ENCODE data around the gene SYNJ2. TPM values are rescaled to one million over a fixed set of nuclear protein-coding genes. Genes with fewer than 3 reads are reported as not detected.

SYNJ2 gene
- total and polyA plus RNA-seq, 11 donors = 7.5 to 27.0 (median 18.2) TPM

DNA sequence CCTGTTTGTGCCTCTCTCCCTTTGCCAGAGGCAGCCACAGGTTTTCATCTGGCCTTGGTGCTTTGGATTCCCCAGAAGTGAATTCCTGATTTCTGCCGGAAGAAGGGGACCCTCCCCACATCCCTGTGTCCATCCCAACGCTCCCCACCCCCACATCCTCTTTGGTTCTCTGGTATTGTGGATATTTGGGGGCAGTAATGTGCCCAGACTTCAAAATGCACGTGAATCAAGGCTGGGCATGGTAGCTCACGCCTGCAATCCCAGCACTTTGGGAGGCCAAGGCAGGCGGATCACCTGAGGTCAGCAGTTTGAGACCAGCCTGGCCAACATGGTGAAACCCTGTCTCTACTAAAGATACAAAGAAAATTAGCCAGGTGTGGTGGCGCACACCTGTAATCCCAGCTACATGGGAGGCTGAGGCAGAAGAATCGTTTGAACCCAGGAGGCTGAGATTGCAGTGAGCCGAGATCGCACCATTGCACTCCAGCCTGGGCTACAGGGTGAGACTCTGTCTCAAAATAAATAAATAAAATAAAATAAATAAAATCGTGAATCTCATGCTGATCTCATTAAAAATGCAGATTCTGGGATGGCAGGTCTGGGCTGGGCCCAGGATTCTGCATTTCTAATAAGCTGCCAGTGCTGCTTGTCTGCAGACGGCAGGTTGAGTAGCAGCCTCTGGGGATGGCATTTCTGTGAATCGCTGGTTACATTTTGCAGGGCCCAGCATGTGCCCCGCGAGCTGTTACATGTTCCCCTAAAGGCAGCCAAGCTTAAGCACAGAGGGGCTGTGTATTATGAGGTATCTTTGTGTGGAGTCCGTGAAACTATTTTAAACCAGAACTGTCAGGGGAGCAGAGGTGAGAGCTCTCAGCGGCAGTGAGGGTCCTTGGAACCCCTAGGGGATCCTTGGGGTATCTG lies 49.0 kb downstream of the SYNJ2 start:
- ATAC-seq = no peak
- Histone ChIP-seq H3K27me3 (no peaks in the 10 kb centered on the region), H3K4me3 (no peak overlapping the region), H3K4me1 (peaks cover 9 to 79% (median 56%) of the 10 kb centered on the region in 12 donors), H3K9me3 (no peaks in the 10 kb centered on the region), H3K27ac (peak overlapping the region in 11 of 12 donors; percentile 5 to 86 (median 72)), H3K36me3 (peaks cover 0 to 26% (median 0%) of the 10 kb centered on the region in 9 donors)
- WGBS, 4 donors = 87 to 89% (median 88%) methylated on average over 14 to 16 of the region's 16 CpGs
- TF ChIP-seq, protein P1, sequence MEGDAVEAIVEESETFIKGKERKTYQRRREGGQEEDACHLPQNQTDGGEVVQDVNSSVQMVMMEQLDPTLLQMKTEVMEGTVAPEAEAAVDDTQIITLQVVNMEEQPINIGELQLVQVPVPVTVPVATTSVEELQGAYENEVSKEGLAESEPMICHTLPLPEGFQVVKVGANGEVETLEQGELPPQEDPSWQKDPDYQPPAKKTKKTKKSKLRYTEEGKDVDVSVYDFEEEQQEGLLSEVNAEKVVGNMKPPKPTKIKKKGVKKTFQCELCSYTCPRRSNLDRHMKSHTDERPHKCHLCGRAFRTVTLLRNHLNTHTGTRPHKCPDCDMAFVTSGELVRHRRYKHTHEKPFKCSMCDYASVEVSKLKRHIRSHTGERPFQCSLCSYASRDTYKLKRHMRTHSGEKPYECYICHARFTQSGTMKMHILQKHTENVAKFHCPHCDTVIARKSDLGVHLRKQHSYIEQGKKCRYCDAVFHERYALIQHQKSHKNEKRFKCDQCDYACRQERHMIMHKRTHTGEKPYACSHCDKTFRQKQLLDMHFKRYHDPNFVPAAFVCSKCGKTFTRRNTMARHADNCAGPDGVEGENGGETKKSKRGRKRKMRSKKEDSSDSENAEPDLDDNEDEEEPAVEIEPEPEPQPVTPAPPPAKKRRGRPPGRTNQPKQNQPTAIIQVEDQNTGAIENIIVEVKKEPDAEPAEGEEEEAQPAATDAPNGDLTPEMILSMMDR (IDR thresholded peaks at IDR 0.05) = no peak
- TF ChIP-seq POLR2A (IDR thresholded peaks at IDR 0.05) = no peak
- DNase-seq = no peak
- intact Hi-C loops (cut with DNase I) = loop anchor here in 1 of 10 donors (5.0 kb wide), 1 partner anchor 48 kb away; the partner anchor contains the start of gene SYNJ2

GRCh38 chr6:158031381-158032353 lies 50.0 kb downstream of the SYNJ2 start:
- no peak overlapping the region for H3K4me3 ChIP-seq
- 33 to 48% (median 34%) methylated on average over 17 to 20 of the region's 20 CpGs for WGBS, 4 donors
- DNase-seq (peak; percentile 78 to 88 (median 87)), ATAC-seq (peak; percentile 70 to 89 (median 77))
- peak overlapping the region; percentile 11 to 86 (median 68) for H3K27ac ChIP-seq
- no peaks in the 10 kb centered on the region for H3K9me3 ChIP-seq
- H3K36me3 ChIP-seq = peaks cover 0 to 26% (median 0%) of the 10 kb centered on the region in 9 donors
- peaks cover 8 to 69% (median 47%) of the 10 kb centered on the region in 12 donors for H3K4me1 ChIP-seq
- TF ChIP-seq POLR2A (IDR thresholded peaks at IDR 0.05) = no peak
- TF ChIP-seq, protein P1 (IDR thresholded peaks at IDR 0.05) = no peak
- intact Hi-C loops (cut with DNase I) = loop anchor here in 1 of 10 donors (5.0 kb wide), 1 partner anchor 49 kb away; the partner anchor contains the start of gene SYNJ2
- H3K27me3 ChIP-seq = no peaks in the 10 kb centered on the region

GRCh38 chr6:158032354-158032733 lies 50.7 kb downstream of the SYNJ2 start:
- Histone ChIP-seq H3K36me3 (peaks cover 0 to 26% (median 0%) of the 10 kb centered on the region in 9 donors), H3K4me3 (no peak overlapping the region), H3K27ac (peak overlapping the region in 10 of 12 donors; percentile 44 to 86 (median 72)), H3K27me3 (no peaks in the 10 kb centered on the region), H3K9me3 (no peaks in the 10 kb centered on the region), H3K4me1 (peaks cover 4 to 62% (median 40%) of the 10 kb centered on the region in 12 donors)
- intact Hi-C loops (cut with DNase I) = loop anchor here in 1 of 10 donors (5.0 kb wide), 1 partner anchor 50 kb away; the partner anchor contains the start of gene SYNJ2
- no peak for TF ChIP-seq POLR2A (IDR thresholded peaks at IDR 0.05)
- TF ChIP-seq, protein P1 (IDR thresholded peaks at IDR 0.05) = no peak
- 70 to 86% (median 76%) methylated on average over 9 of the region's 9 CpGs for WGBS, 4 donors
- ATAC-seq (peak in 2 of 4 donors; percentile 10 to 13), DNase-seq (peak in 1 of 5 donors; percentile 36)

All from heart left ventricle (tissue), 16 donors.